IPS-20b (cell line): ENCODE results near the gene FOCAD.

ENCODE experiments used
- H3K27ac ChIP-seq: one replicate; pipeline ENCODE4 v1.5.1; 2013; ENCODE audit warnings: low read length
- H3K27me3 ChIP-seq: 2 replicates; pipeline ENCODE4 v1.6.1; 2013; ENCODE audit warnings: mild to moderate bottlenecking, low read length, inconsistent platforms; ENCODE audit not compliant: insufficient read depth
- H3K36me3 ChIP-seq: 2 replicates; pipeline ENCODE4 v1.6.1; 2013; ENCODE audit warnings: low read depth, mild to moderate bottlenecking, inconsistent platforms, low read length, moderate library complexity; ENCODE audit not compliant: insufficient read depth
- H3K4me1 ChIP-seq: 2 replicates; pipeline ENCODE4 v1.6.1; 2013; ENCODE audit warnings: mild to moderate bottlenecking, control low read depth, inconsistent platforms, low read length, moderate library complexity; ENCODE audit not compliant: insufficient read depth
- H3K4me3 ChIP-seq: 2 replicates; pipeline ENCODE4 v1.5.1; 2013; ENCODE audit warnings: mild to moderate bottlenecking, low read length, inconsistent platforms
- H3K9ac ChIP-seq: 2 replicates; pipeline ENCODE4 v1.6.1; 2013; ENCODE audit warnings: low read depth, mild to moderate bottlenecking, inconsistent platforms, low read length, moderate library complexity
- H3K9me3 ChIP-seq: 2 replicates; pipeline ENCODE4 v1.6.1; 2013; ENCODE audit warnings: mild to moderate bottlenecking, low read depth, low read length, inconsistent platforms; ENCODE audit not compliant: insufficient read depth

Gene FOCAD

DNA sequence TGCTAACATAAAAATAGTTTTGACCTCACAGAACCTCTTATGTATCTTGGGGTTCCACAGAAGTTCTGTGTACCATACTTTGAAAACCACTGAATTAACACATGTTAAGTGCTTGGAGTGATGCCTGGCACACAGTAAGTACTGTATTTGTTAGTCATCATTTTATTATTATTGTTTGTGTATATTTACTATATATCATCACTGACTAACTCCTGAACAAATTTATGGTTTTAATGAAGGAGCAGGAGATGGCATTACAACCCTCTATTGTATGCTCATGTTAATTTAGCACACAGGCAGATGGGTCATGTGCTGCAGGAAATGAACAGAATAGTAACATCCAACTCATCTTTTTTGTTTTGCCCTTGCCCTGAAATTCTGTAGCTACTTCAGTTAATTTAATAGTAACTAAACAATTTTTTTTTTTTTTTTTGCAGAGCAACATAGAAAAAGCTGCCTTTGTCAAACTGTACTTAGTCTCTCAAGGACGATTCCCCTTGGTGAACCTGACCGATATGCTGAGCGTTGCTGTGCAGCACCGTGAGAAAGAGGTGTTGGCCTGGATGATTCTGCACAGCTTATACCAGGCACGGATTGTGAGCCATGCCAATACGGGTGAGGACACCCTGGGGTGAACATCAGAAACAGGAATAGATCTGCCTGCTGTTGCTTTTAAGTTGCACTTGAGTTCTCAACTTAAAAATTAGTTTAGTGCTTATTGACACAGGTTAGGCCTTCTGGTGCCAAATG lies 302.0 kb downstream of the FOCAD start:
- H3K9ac ChIP-seq: no peak overlapping the region
- H3K9me3 ChIP-seq: no peaks in the 10 kb centered on the region
- H3K27me3 ChIP-seq: no peaks in the 10 kb centered on the region
- peaks cover 8% of the 10 kb centered on the region for H3K4me1 ChIP-seq
- H3K36me3 ChIP-seq: peaks cover 43% of the 10 kb centered on the region
- H3K27ac ChIP-seq: no peak overlapping the region
- no peak overlapping the region for H3K4me3 ChIP-seq

DNA sequence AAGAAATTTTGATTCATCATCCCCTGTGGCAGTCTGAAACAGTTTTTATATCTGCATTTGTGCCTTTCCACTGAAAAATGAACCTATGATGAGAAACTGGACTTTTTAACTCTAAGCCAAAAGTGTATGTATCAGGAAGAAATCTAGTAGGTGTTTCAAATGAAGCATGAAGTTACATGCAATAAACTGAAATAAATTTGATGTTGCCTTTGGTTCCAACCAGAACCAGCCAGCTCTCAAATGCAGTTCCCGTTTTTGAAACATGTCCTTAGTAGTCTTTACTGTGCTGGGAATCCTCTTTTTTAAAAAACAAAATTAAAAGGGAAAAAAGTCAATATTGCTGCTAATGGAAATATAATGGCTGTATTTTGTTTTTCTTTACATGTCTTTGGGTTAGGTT lies 303.5 kb downstream of the FOCAD start:
- no peaks in the 10 kb centered on the region for H3K27me3 ChIP-seq
- H3K4me3 ChIP-seq: no peak overlapping the region
- H3K27ac ChIP-seq: no peak overlapping the region
- H3K9ac ChIP-seq: no peak overlapping the region
- peaks cover 30% of the 10 kb centered on the region for H3K36me3 ChIP-seq
- peaks cover 8% of the 10 kb centered on the region for H3K4me1 ChIP-seq
- no peaks in the 10 kb centered on the region for H3K9me3 ChIP-seq

DNA sequence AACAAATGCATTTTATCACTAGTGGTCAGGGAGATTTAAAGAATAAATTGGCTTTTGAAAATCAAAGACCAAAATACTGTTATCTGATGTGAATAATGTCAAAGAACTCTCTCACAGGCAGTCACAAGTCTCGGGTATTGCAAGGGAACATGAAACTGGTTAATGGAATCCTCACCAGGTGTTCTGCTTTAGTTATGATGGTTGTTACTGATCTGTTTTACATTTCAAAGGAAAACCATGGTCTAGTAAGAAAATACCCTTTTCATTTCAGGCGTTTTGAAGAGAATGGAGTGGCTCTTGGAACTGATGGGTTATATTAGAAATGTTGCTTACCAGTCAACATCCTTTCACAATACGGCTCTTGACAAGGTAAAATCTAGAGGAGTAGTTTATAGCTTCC lies 304.0 kb downstream of the FOCAD start:
- no peak overlapping the region for H3K27ac ChIP-seq
- no peak overlapping the region for H3K9ac ChIP-seq
- no peak overlapping the region for H3K4me3 ChIP-seq
- H3K9me3 ChIP-seq: no peaks in the 10 kb centered on the region
- peaks cover 8% of the 10 kb centered on the region for H3K4me1 ChIP-seq
- H3K36me3 ChIP-seq: peaks cover 26% of the 10 kb centered on the region
- H3K27me3 ChIP-seq: no peaks in the 10 kb centered on the region

DNA sequence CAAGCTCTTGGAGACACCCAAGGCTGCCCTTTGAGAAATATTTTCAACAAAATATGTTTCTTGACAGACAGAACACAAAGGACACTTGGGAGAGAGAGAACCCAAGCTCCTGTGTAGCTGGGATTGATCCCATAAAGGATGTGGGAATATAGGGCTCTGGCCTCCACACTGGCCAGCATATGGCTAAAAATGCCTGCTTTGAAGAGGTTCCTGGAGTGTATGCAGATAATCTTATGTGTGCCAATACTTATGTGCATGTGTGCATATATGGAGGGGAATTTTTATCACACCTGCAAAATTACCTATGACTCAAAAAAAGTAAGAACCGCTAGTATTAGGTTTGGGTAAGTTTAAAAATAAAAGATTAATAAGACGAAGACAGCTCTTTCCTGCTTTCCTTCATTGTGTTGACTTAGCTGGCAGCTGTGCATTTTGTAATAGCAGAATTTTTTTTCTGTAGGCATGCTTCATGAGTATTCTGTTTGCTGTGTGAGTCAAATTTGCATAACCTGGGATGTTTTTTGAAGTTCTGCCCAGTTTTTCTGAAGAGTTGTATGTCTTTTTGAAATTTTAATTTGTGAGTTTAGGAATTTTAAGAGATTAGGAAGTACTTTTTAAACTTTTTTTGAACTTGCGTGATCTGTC lies 304.7 kb downstream of the FOCAD start:
- Histone ChIP-seq H3K36me3 (peaks cover 24% of the 10 kb centered on the region), H3K27me3 (no peaks in the 10 kb centered on the region), H3K9me3 (no peaks in the 10 kb centered on the region), H3K4me3 (no peak overlapping the region), H3K27ac (no peak overlapping the region), H3K4me1 (peaks cover 8% of the 10 kb centered on the region), H3K9ac (no peak overlapping the region)

DNA sequence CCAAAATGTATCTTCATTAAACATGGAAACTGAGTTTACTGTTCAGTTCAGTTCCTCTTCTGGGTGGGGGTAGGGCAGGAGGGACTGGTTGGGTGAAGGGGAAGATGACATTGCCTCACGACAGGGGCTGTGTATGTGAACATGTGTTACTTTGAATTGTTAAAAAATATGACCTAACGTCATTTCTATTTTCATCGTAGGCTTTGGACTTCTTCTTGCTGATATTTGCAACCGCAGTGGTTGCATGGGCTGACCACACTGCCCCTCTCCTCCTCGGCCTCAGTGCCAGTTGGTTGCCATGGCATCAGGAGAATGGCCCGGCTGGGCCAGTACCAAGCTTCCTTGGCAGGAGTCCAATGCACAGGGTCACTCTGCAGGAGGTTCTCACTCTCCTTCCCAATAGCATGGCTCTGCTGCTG lies 305.9 kb downstream of the FOCAD start:
- Histone ChIP-seq H3K27me3 (no peaks in the 10 kb centered on the region), H3K4me1 (peaks cover 8% of the 10 kb centered on the region), H3K4me3 (no peak overlapping the region), H3K9ac (no peak overlapping the region), H3K36me3 (peaks cover 30% of the 10 kb centered on the region), H3K9me3 (no peaks in the 10 kb centered on the region), H3K27ac (no peak overlapping the region)

DNA sequence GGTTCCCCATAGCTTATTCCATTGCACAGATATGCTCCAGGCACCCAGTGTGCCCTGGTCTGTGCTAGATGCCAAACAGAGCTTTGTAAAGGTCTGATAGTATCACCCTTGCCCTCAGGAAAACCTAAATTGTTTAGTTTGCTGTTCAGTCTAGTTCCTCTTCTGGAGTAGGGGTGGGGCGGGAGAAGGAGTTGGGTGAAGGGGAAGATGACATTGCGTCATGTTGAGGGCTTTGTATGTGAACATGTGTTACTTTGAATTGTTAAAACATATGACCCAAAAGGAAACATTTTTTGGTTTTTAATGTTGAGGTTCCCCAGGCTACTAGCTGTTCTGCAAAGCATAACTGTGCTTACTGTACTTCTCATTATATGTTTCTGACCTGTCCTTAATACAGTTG lies 306.8 kb downstream of the FOCAD start:
- H3K9ac ChIP-seq: no peak overlapping the region

DNA sequence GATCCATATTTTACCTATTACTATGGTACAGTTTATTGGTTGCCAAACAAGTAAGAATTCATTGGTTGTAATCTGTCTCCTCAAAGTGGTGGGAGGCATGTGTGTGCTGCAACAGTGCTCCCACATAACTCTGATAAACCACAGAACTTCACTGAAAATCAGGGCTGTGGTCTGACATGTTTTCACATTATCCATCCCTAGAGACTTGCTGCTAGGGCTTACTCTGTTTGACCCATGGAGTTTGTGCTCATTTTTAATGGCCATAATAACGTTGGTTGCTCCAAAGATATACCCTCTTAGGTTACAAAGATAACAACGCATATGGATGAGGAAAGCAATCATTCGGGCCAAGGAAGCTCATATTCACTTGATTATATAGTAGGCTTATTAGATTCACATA lies 310.4 kb downstream of the FOCAD start:
- no peak overlapping the region for H3K9ac ChIP-seq
- no peak overlapping the region for H3K27ac ChIP-seq
- H3K4me3 ChIP-seq: no peak overlapping the region

More for the DNA sequence above, 306.8 kb downstream of the FOCAD start:
- no peak overlapping the region for H3K27ac ChIP-seq
- no peak overlapping the region for H3K4me3 ChIP-seq
- H3K4me1 ChIP-seq: peaks cover 8% of the 10 kb centered on the region
- peaks cover 34% of the 10 kb centered on the region for H3K36me3 ChIP-seq
- H3K9me3 ChIP-seq: no peaks in the 10 kb centered on the region
- no peaks in the 10 kb centered on the region for H3K27me3 ChIP-seq

DNA sequence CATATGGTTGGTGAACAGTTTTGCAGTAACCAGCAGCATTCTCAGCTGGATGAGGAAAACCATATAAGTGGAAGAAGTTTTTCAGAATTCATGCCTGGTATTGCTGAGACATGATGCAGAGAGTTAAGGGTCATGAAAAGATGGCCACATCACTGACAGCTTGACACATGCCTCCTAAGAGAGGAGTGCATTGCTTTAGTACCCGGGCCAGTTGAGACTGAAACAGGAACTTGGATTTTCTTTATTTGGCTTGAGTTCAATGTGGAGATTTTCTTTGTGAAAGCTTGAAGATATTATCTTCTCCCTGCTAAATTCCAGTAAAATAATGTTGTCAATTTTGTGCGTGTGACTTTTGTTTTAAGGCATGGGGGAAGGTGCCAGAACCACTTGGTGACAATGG lies 311.6 kb downstream of the FOCAD start:
- no peaks in the 10 kb centered on the region for H3K4me1 ChIP-seq
- H3K4me3 ChIP-seq: no peak overlapping the region
- H3K27ac ChIP-seq: no peak overlapping the region
- H3K27me3 ChIP-seq: no peaks in the 10 kb centered on the region
- H3K9ac ChIP-seq: no peak overlapping the region
- peaks cover 20% of the 10 kb centered on the region for H3K36me3 ChIP-seq
- no peaks in the 10 kb centered on the region for H3K9me3 ChIP-seq

More for the DNA sequence above, 310.4 kb downstream of the FOCAD start:
- Histone ChIP-seq H3K4me1 (no peaks in the 10 kb centered on the region), H3K27me3 (no peaks in the 10 kb centered on the region), H3K36me3 (peaks cover 31% of the 10 kb centered on the region), H3K9me3 (no peaks in the 10 kb centered on the region)

DNA sequence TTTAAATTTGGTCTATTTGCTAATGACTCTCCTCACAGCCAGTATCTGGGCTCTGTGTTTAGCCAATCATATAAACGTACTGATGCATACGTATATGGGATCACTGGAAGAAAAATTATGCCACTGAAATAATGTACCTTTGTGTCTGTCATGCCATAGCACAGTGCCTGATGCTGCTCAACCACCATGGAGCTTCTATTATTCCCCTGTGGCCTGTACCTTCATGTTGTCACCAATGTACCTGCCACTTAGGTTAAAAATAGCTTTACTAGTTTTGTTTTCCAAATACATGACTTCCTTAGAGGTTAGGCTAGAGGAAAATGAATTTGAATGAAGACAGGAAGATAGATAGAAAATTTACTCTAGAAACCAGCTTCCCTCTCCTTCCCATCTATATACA lies 312.8 kb downstream of the FOCAD start:
- Histone ChIP-seq H3K36me3 (peaks cover 15% of the 10 kb centered on the region), H3K27ac (no peak overlapping the region), H3K27me3 (no peaks in the 10 kb centered on the region), H3K9me3 (no peaks in the 10 kb centered on the region), H3K9ac (no peak overlapping the region), H3K4me3 (no peak overlapping the region), H3K4me1 (no peaks in the 10 kb centered on the region)

DNA sequence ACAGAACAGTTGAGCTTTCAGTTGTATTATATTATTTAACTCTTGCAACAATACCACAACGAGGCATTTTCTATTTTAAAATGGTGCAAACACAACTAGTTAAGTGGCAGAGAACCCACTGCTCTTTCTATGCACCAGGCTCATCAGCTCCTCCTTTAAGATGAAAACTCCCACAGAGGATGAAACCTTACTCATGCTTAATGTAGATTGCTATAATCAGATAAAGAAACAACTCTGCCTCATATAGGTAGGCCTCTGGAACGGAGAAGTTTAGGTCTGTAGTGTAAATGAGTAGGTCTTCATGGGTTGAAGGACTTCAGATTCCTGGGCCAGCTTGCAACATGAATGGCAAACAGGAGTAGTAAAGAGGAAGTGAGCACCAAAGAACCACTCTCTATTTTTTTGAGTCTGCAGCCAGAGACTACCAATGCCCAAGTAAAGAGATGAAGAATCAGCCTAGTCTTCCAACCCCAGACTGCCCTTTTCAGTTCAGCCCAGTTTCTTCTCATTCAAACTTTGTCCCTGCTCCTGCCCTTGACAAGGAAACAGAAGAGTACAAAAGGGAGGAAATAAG lies 313.5 kb downstream of the FOCAD start:
- Histone ChIP-seq H3K9ac (no peak overlapping the region), H3K27me3 (no peaks in the 10 kb centered on the region), H3K4me3 (no peak overlapping the region), H3K36me3 (peaks cover 15% of the 10 kb centered on the region), H3K4me1 (no peaks in the 10 kb centered on the region), H3K9me3 (no peaks in the 10 kb centered on the region), H3K27ac (no peak overlapping the region)

DNA sequence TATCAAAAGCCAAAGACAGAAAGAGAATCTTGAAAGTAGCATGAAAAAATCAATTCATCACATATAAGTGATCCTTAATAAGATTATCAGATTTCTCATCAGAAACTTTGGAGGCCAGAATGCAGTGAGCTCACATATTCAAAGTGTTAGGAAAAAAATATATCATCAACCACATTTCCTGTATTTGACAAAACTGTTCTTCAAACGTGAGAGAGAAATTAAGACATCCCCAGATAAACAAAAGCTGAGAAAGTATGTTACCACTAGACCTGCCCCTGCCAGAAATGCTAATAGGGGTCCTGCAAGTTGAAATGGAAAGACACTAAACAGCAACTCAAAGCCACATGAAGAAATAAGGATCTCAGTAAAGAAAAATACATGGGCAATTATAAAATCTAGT lies 317.5 kb downstream of the FOCAD start:
- H3K9me3 ChIP-seq: no peaks in the 10 kb centered on the region
- no peak overlapping the region for H3K4me3 ChIP-seq
- no peaks in the 10 kb centered on the region for H3K4me1 ChIP-seq
- no peaks in the 10 kb centered on the region for H3K27me3 ChIP-seq
- no peak overlapping the region for H3K27ac ChIP-seq
- no peaks in the 10 kb centered on the region; the same call in 1 of the 2 replicates for H3K36me3 ChIP-seq
- no peak overlapping the region for H3K9ac ChIP-seq

DNA sequence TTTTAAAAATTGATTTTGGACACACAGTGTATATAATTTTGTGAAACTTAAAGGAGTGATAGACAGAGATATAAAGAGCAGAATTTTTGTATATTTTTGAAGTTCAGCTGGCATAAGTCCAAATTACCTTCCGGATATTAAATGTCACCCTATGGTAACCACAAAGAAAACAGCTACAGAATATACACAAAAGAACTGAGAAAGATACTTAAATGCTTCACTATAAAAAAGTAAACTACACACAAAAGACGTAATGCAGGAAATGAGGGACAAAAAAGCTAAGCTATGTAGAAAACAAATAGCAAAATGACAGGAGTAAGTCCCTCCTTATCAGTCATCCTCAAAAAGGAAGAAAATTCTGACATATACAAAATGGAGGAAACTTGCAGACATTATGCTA lies 318.0 kb downstream of the FOCAD start:
- H3K4me1 ChIP-seq: no peaks in the 10 kb centered on the region
- no peaks in the 10 kb centered on the region for H3K27me3 ChIP-seq
- H3K4me3 ChIP-seq: no peak overlapping the region
- no peak overlapping the region for H3K27ac ChIP-seq
- H3K36me3 ChIP-seq: no peaks in the 10 kb centered on the region
- no peaks in the 10 kb centered on the region for H3K9me3 ChIP-seq
- H3K9ac ChIP-seq: no peak overlapping the region
